ENCODE data around the gene ADAMTS4.
A peak's percentile ranks its signal among the peaks of the same experiment; 100 is the strongest.

ADAMTS4 gene

GRCh38 chr1:161139766-161140165 lies 59.1 kb downstream of the ADAMTS4 start:
- peak; percentile 49 for DNase-seq

- DNase-seq = no peak
Measured at GRCh38 chr1:161138431-161138830, 60.4 kb downstream of the ADAMTS4 start.

- DNase-seq = no peak
Measured at GRCh38 chr1:161137881-161138280, 61.0 kb downstream of the ADAMTS4 start.
